ENCODE measurements around the gene OOEP.
"Not testable (repeated sequence)": the region's sequence is repeated elsewhere in the genome, so short reads cannot be mapped to it uniquely, and the experiment has no call there.

Gene OOEP

GRCh38 chr6:73369563-73369962 is at the start of gene OOEP:
OOEP (minus strand) TSS chr6:73369897; CDS start chr6:73369792, 105 bp downstream.
- H3K4me3 ChIP-seq: no peak within 1 kb of the TSS
- H3K27ac ChIP-seq: no peak within 1 kb of the TSS

- Histone ChIP-seq H3K27ac (no peak overlapping the region), H3K4me3 (no peak overlapping the region)
These were observed 48.5 kb upstream of the OOEP start for GRCh38 chr6:73418081-73418741.

GRCh38 chr6:73413102-73413501 is 43.4 kb upstream of the OOEP start:
- Histone ChIP-seq H3K4me3 (no peak overlapping the region), H3K27ac (no peak overlapping the region)

GRCh38 chr6:73409395-73409794 is 39.7 kb upstream of the OOEP start:
- H3K27ac ChIP-seq: no peak overlapping the region
- no peak overlapping the region for H3K4me3 ChIP-seq

GRCh38 chr6:73400656-73401055 is 31.0 kb upstream of the OOEP start:
- H3K4me3 ChIP-seq: no peak overlapping the region
- no peak overlapping the region for H3K27ac ChIP-seq

- Histone ChIP-seq H3K27ac (no peak overlapping the region), H3K4me3 (no peak overlapping the region)
These were observed 26.2 kb upstream of the OOEP start for GRCh38 chr6:73395875-73396274.

- H3K4me3 ChIP-seq: peak within 1 kb of the TSS in 5 of 7 experiments; percentile 1 to 30 (median 21)
- peak within 1 kb of the TSS in 5 of 21 experiments; percentile 44 to 84 (median 63) for H3K27ac ChIP-seq
These were observed 25.1 kb upstream of the OOEP start, which contains the start of gene DDX43 for GRCh38 chr6:73394577-73395354. DDX43 (plus strand) TSS chr6:73394828; CDS start chr6:73394906, 78 bp downstream.

GRCh38 chr6:73393278-73393677 is 23.6 kb upstream of the OOEP start:
- H3K4me3 ChIP-seq: no peak overlapping the region
- H3K27ac ChIP-seq: no peak overlapping the region

GRCh38 chr6:73392188-73392587 is 22.5 kb upstream of the OOEP start:
- not testable (repeated sequence) for H3K27ac ChIP-seq, H3K4me3 ChIP-seq

- H3K27ac ChIP-seq: no peak overlapping the region
- H3K4me3 ChIP-seq: no peak overlapping the region
These were observed 22.0 kb upstream of the OOEP start for GRCh38 chr6:73391675-73392074.

GRCh38 chr6:73389854-73390253 is 20.2 kb upstream of the OOEP start:
- Histone ChIP-seq H3K4me3 (no peak overlapping the region), H3K27ac (no peak overlapping the region)

GRCh38 chr6:73388800-73389512 is 19.3 kb upstream of the OOEP start:
- Histone ChIP-seq H3K4me3 (peak overlapping the region; percentile 23 to 41 (median 36)), H3K27ac (peak overlapping the region in 19 of 21 experiments; percentile 4 to 83 (median 59))

GRCh38 chr6:73388433-73388799 is 18.7 kb upstream of the OOEP start:
- H3K27ac ChIP-seq: peak overlapping the region in 9 of 21 experiments; percentile 4 to 83 (median 64)

GRCh38 chr6:73382462-73383113 is 12.9 kb upstream of the OOEP start:
- no peak overlapping the region for H3K27ac ChIP-seq
- H3K4me3 ChIP-seq: no peak overlapping the region

More at GRCh38 chr6:73388433-73388799, 18.7 kb upstream of the OOEP start:
- H3K4me3 ChIP-seq: peak overlapping the region; percentile 23 to 41 (median 36)

- not testable (repeated sequence) for H3K27ac ChIP-seq, H3K4me3 ChIP-seq
These were observed 11.8 kb upstream of the OOEP start for GRCh38 chr6:73381531-73381930.

- Histone ChIP-seq H3K27ac (no peak overlapping the region), H3K4me3 (no peak overlapping the region)
These were observed 7.5 kb upstream of the OOEP start for GRCh38 chr6:73377225-73377624.

GRCh38 chr6:73375216-73375615 is 5.5 kb upstream of the OOEP start:
- H3K4me3 ChIP-seq: no peak overlapping the region
- no peak overlapping the region for H3K27ac ChIP-seq

GRCh38 chr6:73372516-73372915 is 2.8 kb upstream of the OOEP start:
- Histone ChIP-seq H3K27ac (no peak overlapping the region), H3K4me3 (no peak overlapping the region)

- Histone ChIP-seq H3K27ac (no peak overlapping the region), H3K4me3 (no peak overlapping the region)
These were observed 2.3 kb upstream of the OOEP start for GRCh38 chr6:73371984-73372383.

- no peak overlapping the region for H3K27ac ChIP-seq
- H3K4me3 ChIP-seq: no peak overlapping the region
These were observed 540 bp downstream of the OOEP start for GRCh38 chr6:73369157-73369556.

All from skin epidermis (tissue), 12 donors.